ENCODE results near the gene XRCC3.
"Not testable (repeated sequence)": the region's sequence is repeated elsewhere in the genome, so short reads cannot be mapped to it uniquely, and the experiment has no call there.

Gene XRCC3

GRCh38 chr14:103679351-103679750, 35.9 kb downstream of the XRCC3 start:
- FAIRE-seq (peak; percentile 85), DNase-seq (ENCODE audit: extremely low spot score, insufficient read length, low read depth) (peak; percentile 64)

DNA sequence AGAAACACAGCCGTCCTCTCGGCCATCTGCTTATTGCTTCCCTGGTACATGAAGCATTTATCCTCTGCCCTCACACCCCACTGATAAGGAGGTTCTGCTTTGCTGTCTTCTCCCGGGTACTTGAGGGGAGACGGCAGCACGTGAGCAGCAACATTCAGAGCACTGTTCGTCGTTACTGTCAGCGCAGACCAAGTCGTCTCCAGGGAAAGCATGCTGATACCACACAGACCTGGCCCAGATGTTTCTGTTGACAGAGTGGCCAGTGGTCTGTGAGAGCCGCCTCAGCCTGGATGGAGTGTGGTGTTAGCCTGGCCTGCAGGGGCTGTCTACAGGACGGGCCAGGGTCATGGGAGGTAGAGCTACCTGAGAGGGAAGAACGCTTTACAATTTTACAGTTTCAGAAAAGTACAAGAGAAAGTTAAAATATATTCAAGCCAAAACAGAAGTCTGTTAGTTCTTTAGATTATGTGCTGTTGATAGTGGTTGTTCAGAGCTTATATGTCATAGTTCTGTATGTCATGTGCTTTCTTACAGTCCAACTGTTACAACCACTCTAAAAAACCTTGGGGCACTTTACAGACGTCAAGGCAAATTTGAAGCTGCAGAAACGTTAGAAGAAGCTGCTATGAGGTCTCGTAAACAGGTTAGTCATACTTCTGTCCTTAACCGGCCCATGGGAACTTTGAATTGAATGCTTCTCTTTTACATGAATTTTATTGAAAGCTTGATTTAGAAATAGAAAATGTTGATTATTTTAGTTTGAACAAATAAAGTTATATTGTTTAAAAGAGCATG, 38.2 kb downstream of the XRCC3 start:
- FAIRE-seq, result no peak

GRCh38 chr14:103675957-103676356, 39.3 kb downstream of the XRCC3 start:
- no peak for DNase-seq (ENCODE audit: extremely low spot score, insufficient read length, low read depth)
- no peak for FAIRE-seq

More for the DNA sequence above, 38.2 kb downstream of the XRCC3 start:
- no peak for DNase-seq (ENCODE audit: extremely low spot score, insufficient read length, low read depth)

DNA sequence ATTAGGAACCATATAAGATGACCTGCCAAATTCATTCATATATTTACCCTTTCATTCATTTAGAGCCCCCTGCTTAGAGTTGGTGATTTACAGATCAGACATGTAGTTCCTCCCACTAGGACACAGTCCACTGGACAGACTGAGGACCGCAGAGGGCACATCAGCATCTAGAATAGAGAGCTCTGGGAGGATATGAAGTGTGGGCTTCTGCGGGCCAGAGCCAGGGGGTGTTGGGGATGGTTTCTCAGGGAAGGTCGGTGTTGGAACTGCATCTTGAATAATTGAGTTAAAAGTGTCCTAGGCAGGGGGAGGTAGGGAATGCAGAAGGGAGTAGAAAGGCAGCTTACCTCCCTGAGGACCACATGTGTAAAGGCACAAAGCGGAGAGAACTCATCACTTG, 43.3 kb downstream of the XRCC3 start:
- DNase-seq (ENCODE audit: extremely low spot score, insufficient read length, low read depth), result no peak
- FAIRE-seq, result no peak

- DNase-seq (ENCODE audit: extremely low spot score, insufficient read length, low read depth), result no peak
- no peak for FAIRE-seq
Observed at GRCh38 chr14:103669370-103669769, 45.9 kb downstream of the XRCC3 start.

GRCh38 chr14:103668117-103668516, 47.1 kb downstream of the XRCC3 start:
- FAIRE-seq (no peak), DNase-seq (ENCODE audit: extremely low spot score, insufficient read length, low read depth) (no peak)

GRCh38 chr14:103667671-103668070, 47.6 kb downstream of the XRCC3 start:
- no peak for DNase-seq (ENCODE audit: extremely low spot score, insufficient read length, low read depth)
- FAIRE-seq, result no peak

DNA sequence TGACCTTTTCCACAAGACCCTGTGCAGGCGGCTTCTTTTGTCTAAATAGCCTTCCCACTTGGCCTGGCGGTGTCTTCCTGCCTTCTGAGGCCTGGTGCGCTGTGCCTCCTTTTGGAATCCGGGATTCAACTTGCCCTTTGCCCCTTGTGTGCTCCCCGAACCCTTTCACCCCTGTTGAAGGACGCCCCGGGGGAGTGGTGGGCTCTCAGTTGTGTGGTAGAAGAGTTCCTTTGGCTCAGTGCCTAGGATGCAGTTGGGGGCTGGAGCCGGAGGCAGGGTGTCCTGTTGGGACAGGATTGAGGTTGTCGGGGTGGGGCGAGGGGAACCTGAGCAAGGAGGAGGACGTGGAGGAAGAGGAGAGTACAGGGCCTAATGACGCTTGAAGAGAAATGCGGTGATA, 51.7 kb downstream of the XRCC3 start:
- FAIRE-seq, result no peak
- no peak for DNase-seq (ENCODE audit: extremely low spot score, insufficient read length, low read depth)

GRCh38 chr14:103662591-103662990, 52.7 kb downstream of the XRCC3 start:
- FAIRE-seq, result no peak
- no peak for DNase-seq (ENCODE audit: extremely low spot score, insufficient read length, low read depth)

- FAIRE-seq, result no peak
Observed at GRCh38 chr14:103662029-103662428, 53.2 kb downstream of the XRCC3 start.

GRCh38 chr14:103659631-103660030, 55.6 kb downstream of the XRCC3 start:
- no peak for FAIRE-seq
- no peak for DNase-seq (ENCODE audit: extremely low spot score, insufficient read length, low read depth)

More at GRCh38 chr14:103662029-103662428, 53.2 kb downstream of the XRCC3 start:
- DNase-seq (ENCODE audit: extremely low spot score, insufficient read length, low read depth), result no peak

DNA sequence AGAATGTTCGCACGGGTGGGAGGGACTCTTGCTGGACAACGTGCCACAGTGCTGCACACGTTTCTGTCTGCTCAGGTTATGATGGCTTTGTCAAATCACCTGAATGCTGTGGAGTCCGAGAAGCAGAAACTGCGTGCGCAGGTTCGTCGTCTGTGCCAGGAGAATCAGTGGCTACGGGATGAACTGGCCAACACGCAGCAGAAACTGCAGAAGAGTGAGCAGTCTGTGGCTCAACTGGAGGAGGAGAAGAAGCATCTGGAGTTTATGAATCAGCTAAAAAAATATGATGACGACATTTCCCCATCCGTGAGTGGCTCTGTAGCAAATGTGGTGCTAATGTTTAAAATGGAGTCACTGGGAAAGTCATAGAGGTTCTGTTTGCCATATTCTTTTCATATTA, 57.8 kb downstream of the XRCC3 start:
- FAIRE-seq, result no peak

DNA sequence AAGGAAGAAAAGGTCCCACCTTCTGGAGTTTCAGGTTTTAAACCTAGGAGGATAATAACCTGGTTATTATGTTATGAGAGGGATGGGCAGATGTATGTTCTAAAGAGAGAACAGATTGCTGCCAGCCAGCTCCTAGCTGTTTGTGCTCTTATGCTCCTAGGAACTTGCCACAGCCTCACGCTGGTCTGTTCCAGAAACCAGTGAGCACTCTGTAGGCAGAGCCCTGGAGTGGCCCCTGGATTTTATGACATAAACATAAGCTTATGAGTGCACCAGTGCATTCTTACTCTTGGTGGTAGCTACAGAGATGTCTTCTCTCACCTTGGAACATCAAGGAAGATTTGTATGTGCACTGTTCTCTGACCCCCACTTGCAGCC, 58.5 kb downstream of the XRCC3 start:
- no peak for DNase-seq (ENCODE audit: extremely low spot score, insufficient read length, low read depth)
- no peak for FAIRE-seq

More for the DNA sequence above, 57.8 kb downstream of the XRCC3 start:
- DNase-seq (ENCODE audit: extremely low spot score, insufficient read length, low read depth), result no peak

- FAIRE-seq (no peak), DNase-seq (ENCODE audit: extremely low spot score, insufficient read length, low read depth) (no peak)
Observed at GRCh38 chr14:103656031-103656755, 59.1 kb downstream of the XRCC3 start.

DNA sequence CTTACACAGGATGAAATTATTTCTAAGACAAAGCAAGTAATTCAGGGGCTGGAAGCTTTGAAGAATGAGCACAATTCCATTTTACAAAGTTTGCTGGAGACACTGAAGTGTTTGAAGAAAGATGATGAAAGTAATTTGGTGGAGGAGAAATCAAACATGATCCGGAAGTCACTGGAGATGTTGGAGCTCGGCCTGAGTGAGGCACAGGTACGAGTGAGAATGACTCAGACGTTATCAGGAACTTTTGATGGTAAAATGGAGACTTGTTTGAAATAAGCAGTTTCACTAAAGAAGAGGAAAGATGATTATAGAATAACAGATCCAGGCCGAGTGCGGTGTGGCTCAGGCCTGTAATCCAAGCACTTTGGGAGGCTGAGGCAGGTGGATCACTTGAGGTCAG, 60.6 kb downstream of the XRCC3 start:
- FAIRE-seq, result no peak
- DNase-seq (ENCODE audit: extremely low spot score, insufficient read length, low read depth), result no peak

DNA sequence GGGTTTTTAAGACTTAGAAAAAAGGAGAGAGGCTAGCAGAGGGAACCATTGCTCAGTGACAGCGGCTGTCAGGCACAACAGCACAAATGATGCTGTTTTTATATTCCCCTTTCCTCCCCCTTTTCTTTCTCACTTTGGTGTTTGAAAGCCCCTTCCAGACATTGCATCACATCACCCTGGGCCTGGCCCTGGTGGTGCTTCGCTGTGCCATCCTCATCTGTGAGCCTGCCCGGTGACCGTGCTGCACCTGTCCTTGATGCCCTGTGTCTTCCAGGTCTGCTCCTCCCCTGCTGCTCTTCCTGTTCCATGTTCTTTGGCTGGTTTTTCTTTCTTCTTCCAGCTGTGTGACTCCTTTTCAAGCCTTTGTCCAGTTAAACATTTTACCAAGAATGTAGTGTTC, 61.4 kb downstream of the XRCC3 start:
- no peak for FAIRE-seq
- DNase-seq (ENCODE audit: extremely low spot score, insufficient read length, low read depth), result no peak

GRCh38 chr14:103653336-103653735, 61.9 kb downstream of the XRCC3 start:
- not testable (repeated sequence) for FAIRE-seq

GRCh38 chr14:103652806-103653205, 62.4 kb downstream of the XRCC3 start:
- DNase-seq (ENCODE audit: extremely low spot score, insufficient read length, low read depth), result no peak
- no peak for FAIRE-seq

More at GRCh38 chr14:103653336-103653735, 61.9 kb downstream of the XRCC3 start:
- DNase-seq (ENCODE audit: extremely low spot score, insufficient read length, low read depth), result not testable (repeated sequence)

- no peak for FAIRE-seq
- DNase-seq (ENCODE audit: extremely low spot score, insufficient read length, low read depth), result no peak
Observed at GRCh38 chr14:103651585-103651984, 63.7 kb downstream of the XRCC3 start.

GRCh38 chr14:103650213-103650612, 65.0 kb downstream of the XRCC3 start:
- FAIRE-seq, result no peak
- DNase-seq (ENCODE audit: extremely low spot score, insufficient read length, low read depth), result no peak

DNA sequence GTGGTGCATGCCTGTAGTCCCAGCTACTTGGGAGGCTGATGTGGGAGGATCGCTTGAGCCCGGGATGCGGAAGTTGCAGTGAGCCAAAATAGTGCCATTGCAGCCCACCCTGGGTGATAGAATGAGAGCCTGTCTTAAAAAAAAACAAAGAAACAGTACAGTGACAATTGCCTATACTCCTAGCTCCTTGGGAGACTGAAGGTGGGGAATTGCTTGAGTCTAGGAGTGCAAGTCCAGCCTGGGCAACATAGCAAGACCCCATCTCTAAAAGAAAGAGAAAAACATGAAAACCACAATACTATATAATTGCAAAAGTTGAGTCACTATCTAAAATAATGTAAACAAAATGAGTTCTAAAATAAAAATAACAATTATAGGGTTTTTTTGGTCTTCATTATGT, 66.2 kb downstream of the XRCC3 start:
- no peak for DNase-seq (ENCODE audit: extremely low spot score, insufficient read length, low read depth)
- FAIRE-seq, result no peak

All from GM18507 (cell line).